Activated naive CD4-positive, alpha-beta T cell treated with anti-CD3 and anti-CD28 coated beads for 36 hours (primary cell): ENCODE results near the gene PTPRQ. TPM values are rescaled to one million over a fixed set of nuclear protein-coding genes. Genes with fewer than 3 reads are reported as not detected.

Experiments
- CTCF ChIA-PET: fragments of 350-600 bp; sonication (Branson Sonifier 250); formaldehyde crosslinking; loops from one replicate; lab custom pipeline; 2021; ENCODE audit warnings: antibody characterized with exemption; lab: Charles Lee
- DNase-seq: peaks from one replicate; pipeline ENCODE4 v3.0.0-alpha.2; 2020
- H3K27ac Mint-ChIP-seq: one replicate; pipeline ENCODE4 v1.8.0; 2021; ENCODE audit warnings: mild to moderate bottlenecking, mixed read lengths
- H3K27me3 Mint-ChIP-seq: one replicate; pipeline ENCODE4 v1.8.0; 2021; ENCODE audit warnings: low read depth, mixed read lengths
- H3K36me3 Mint-ChIP-seq: one replicate; pipeline ENCODE4 v1.8.0; 2021; ENCODE audit warnings: low read depth, mixed read lengths
- H3K4me1 Mint-ChIP-seq: one replicate; pipeline ENCODE4 v1.8.0; 2021; ENCODE audit warnings: low read depth, mixed read lengths
- H3K4me3 Mint-ChIP-seq: one replicate; pipeline ENCODE4 v1.8.0; 2021; ENCODE audit warnings: mild to moderate bottlenecking, moderate library complexity, mixed read lengths
- H3K9me3 Mint-ChIP-seq: one replicate; pipeline ENCODE4 v1.8.0; 2021; ENCODE audit warnings: mixed read lengths
- intact Hi-C: fragments of 100-400 bp; cut with micrococcal nuclease; formaldehyde crosslinking; loops from one replicate; pipeline ENCODE4 v1.15.1; 2023
- total RNA-seq, 2 experiments: library from RNA; stranded (reverse); gene quantifications; one replicate each; pipeline ENCODE4 v1.2.3, GENCODE V29; 2021

PTPRQ gene
- total RNA-seq: not detected

DNA sequence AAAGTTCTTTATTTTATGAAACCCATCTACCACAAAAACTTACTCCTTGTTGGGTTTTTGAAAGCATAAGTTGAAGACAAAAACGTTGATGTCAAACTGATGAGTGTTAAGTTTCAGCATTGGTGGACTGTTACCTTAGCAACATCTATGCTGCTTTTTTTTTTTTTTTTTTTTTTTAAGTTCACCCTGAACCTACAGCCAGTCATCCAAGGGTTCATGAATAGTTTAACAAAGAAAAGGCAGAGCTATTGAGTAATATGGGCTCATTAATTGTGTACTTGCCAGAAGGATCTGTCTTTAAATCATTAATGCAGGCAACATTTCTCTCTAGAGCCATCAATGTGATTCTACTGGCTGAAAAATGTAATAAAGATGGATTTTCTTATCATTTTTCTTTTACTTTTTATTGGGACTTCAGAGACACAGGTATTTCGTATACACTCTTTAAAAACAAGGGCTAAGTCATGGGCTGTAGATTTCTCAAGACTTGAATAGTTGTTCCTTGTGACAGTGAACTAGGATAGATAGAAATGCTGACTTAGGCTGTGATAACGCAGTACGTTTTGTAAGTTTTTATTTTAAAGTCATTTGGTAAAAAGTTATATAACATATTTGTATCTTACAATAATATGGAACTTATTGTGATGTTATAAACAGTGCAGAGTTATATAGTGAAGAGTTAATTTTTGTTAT, at the start of gene PTPRQ:
Gene PTPRQ, plus strand, starts transcription at position 262 of the 693 bp plus-strand sequence. Its CDS starts 111 bp downstream, at position 373.
- Mint-ChIP-seq H3K36me3 (no peaks in the 10 kb centered on the region), H3K27me3 (no peaks in the 10 kb centered on the region), H3K27ac (no peak within 1 kb of the TSS), H3K9me3 (no peaks in the 10 kb centered on the region), H3K4me3 (no peak within 1 kb of the TSS), H3K4me1 (no peaks in the 10 kb centered on the region)
- DNase-seq: no peak
- intact Hi-C loops: no loop called here
- CTCF ChIA-PET: no interaction called here

DNA sequence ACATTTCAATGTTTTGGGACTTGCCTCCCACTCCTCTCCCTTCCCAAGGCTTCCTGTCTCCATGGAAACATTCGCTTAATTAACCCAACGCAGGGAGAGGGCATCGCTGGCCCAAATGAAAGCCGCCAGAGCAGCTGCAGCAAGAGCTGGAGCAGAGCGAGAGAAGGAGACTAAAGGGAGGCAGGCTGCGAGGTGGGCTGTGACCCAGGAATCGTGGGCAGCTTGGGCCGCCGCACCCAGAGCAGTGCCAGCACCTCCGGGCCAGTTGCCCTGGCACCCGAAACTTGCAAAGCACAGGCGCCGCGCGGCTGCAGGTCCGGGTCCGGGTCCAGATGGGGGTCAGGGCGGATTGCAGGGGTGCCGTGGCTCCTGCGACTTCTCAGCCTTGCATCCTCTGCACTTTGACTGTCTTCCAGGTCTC, 43.5 kb upstream of the PTPRQ start:
- CTCF ChIA-PET: no interaction called here
- Mint-ChIP-seq H3K27ac (no peak overlapping the region), H3K27me3 (peaks cover 2% of the 10 kb centered on the region), H3K9me3 (no peaks in the 10 kb centered on the region), H3K4me3 (no peak overlapping the region), H3K4me1 (no peaks in the 10 kb centered on the region), H3K36me3 (no peaks in the 10 kb centered on the region)
- DNase-seq: no peak
- intact Hi-C loops: no loop called here

DNA sequence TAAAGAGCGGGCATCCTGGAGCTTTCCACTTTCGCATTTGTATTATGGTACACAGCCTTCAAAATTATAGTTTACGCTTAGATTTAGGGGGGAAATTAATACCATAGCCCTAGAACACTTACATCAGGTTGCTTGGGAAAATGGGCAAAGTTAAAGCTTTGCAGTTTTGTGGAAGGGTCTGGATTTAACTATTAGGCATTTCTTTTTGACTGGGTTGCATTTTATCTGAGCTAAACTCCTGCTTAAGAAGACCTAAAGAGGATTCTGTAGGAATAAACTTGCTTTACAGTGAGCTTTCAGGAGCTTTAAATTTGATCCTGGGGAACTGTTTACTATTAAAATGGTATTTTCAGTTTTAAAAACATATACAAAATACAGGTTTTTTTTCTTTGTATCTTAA, 42.8 kb upstream of the PTPRQ start:
- no peaks in the 10 kb centered on the region for H3K9me3 Mint-ChIP-seq
- no peak overlapping the region for H3K4me3 Mint-ChIP-seq
- CTCF ChIA-PET: no interaction called here
- peaks cover 2% of the 10 kb centered on the region for H3K27me3 Mint-ChIP-seq
- no peak for DNase-seq
- intact Hi-C loops: no loop called here
- H3K27ac Mint-ChIP-seq: no peak overlapping the region
- no peaks in the 10 kb centered on the region for H3K4me1 Mint-ChIP-seq
- H3K36me3 Mint-ChIP-seq: no peaks in the 10 kb centered on the region

DNA sequence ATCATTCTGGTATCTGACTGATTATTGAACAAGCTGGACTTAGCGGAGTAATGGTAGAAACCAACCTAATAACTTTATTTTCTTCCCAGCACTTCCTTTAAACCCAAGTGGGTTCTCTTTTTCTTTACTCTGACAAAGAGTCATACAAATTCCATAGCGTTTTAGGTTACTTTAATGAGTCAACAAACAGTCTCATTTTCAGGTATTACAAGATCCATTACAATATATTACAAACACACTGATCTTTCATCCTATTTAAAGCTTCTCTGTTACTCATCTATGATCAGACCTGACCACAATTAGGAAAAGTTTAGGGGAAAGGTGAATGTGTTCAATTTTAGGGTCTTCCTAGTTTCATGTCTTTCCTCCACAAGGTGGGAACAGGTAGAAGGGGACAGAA, 39.4 kb upstream of the PTPRQ start:
- CTCF ChIA-PET: no interaction called here
- H3K36me3 Mint-ChIP-seq: no peaks in the 10 kb centered on the region
- no peaks in the 10 kb centered on the region for H3K9me3 Mint-ChIP-seq
- H3K27me3 Mint-ChIP-seq: peaks cover 2% of the 10 kb centered on the region
- intact Hi-C loops: no loop called here
- H3K4me1 Mint-ChIP-seq: no peaks in the 10 kb centered on the region
- no peak overlapping the region for H3K4me3 Mint-ChIP-seq
- no peak for DNase-seq
- no peak overlapping the region for H3K27ac Mint-ChIP-seq

DNA sequence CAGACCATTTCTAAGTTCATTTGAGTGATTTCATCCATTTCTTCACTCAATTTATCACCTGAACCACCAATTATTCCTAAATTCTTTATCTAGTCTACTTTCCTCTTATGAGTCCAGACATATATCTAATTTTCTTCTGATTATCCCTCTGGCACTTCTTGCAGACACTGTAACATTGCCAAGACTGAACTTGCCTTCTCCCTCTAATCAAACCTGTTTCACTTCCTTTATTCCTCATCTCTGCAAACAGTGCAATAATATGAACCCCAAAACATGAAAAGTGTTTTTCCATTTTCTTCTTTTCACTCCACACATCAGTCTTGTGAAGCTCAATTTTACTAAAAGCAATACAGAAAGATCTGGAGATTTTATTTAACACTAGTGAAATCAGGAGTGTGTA, 37.8 kb upstream of the PTPRQ start:
- Mint-ChIP-seq H3K36me3 (no peaks in the 10 kb centered on the region), H3K27me3 (no peaks in the 10 kb centered on the region), H3K4me3 (no peak overlapping the region), H3K4me1 (no peaks in the 10 kb centered on the region), H3K9me3 (no peaks in the 10 kb centered on the region), H3K27ac (no peak overlapping the region)
- no peak for DNase-seq
- intact Hi-C loops: no loop called here
- CTCF ChIA-PET: no interaction called here

GRCh38 chr12:80411787-80412186, 32.2 kb upstream of the PTPRQ start:
- intact Hi-C loops: loop anchor here (1.0 to 10.0 kb wide), 5 partner anchors 352 to 1913 kb away; no protein-coding TSS in a partner anchor
- CTCF ChIA-PET: no interaction called here
- Mint-ChIP-seq H3K4me1 (no peaks in the 10 kb centered on the region), H3K27me3 (no peaks in the 10 kb centered on the region), H3K4me3 (no peak overlapping the region), H3K27ac (no peak overlapping the region), H3K36me3 (no peaks in the 10 kb centered on the region), H3K9me3 (no peaks in the 10 kb centered on the region)
- DNase-seq: no peak

DNA sequence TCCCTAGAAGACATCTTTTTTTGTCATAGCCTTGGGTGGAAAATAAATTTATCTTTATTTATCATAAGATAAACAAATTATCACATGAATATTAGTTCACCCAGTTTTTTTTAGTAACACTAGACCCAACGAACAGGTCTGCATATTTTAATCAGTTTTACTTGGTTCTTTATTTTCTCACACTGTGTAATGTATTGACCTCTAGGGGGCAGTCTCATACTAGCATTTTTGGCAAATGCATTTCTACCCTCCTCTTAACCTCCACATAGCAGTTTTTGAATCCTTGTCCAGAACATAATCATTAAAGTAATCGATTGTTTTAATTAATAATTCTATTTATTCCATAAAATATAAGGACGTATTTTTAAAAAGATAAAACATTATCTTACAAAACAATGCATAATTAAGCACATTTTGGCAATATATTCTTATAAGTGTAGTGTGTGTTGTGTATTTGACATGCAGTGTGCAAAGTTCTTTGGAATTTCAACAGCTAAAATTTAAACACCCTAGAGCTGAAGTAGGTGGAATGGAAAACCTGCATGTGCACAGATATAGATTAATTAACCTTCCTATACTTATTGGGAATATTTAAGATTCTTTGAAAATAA, 31.6 kb upstream of the PTPRQ start:
- DNase-seq: no peak
- Mint-ChIP-seq H3K36me3 (no peaks in the 10 kb centered on the region), H3K27me3 (no peaks in the 10 kb centered on the region), H3K27ac (no peak overlapping the region), H3K4me3 (no peak overlapping the region), H3K4me1 (no peaks in the 10 kb centered on the region), H3K9me3 (no peaks in the 10 kb centered on the region)
- CTCF ChIA-PET: interaction anchor here (0.6 to 0.9 kb wide), 2 partner anchors 139 to 352 kb away, joined by 3 read pairs; no protein-coding TSS in a partner anchor
- intact Hi-C loops: loop anchor here (1.0 to 10.0 kb wide), 5 partner anchors 351 to 1912 kb away; no protein-coding TSS in a partner anchor

- Mint-ChIP-seq H3K9me3 (no peaks in the 10 kb centered on the region), H3K4me1 (no peaks in the 10 kb centered on the region), H3K4me3 (no peak overlapping the region), H3K27ac (no peak overlapping the region), H3K36me3 (no peaks in the 10 kb centered on the region), H3K27me3 (no peaks in the 10 kb centered on the region)
- intact Hi-C loops: loop anchor here (2.0 to 10.0 kb wide), 4 partner anchors 715 to 1911 kb away; no protein-coding TSS in a partner anchor
- CTCF ChIA-PET: interaction anchor here (0.9 kb wide), 1 partner anchor 351 kb away, joined by 3 read pairs; no protein-coding TSS in a partner anchor
- DNase-seq: no peak
Measured at GRCh38 chr12:80413462-80413861, 30.6 kb upstream of the PTPRQ start.

DNA sequence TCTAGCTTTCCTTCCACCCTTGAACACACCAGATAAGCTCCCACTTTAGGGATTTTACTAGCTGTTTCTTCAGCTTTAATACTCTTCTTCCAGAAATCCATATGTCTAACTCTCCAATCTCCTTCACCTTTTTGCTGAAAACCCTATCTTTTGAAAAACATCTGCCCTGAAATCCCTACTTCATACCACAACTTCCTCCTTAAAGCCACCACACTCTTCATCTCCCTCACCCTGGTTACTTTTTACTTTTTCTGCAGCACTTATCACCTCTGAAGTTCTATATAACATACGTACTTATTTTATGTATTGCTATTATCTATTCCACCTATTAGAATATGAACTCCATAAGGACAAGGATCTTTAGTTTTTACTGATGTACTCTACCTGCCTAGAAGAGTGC, 28.6 kb upstream of the PTPRQ start:
- Mint-ChIP-seq H3K27me3 (no peaks in the 10 kb centered on the region), H3K9me3 (no peaks in the 10 kb centered on the region), H3K36me3 (no peaks in the 10 kb centered on the region), H3K4me3 (no peak overlapping the region), H3K4me1 (no peaks in the 10 kb centered on the region), H3K27ac (no peak overlapping the region)
- DNase-seq: no peak
- CTCF ChIA-PET: no interaction called here
- intact Hi-C loops: loop anchor here (10.0 kb wide), 1 partner anchor 1909 kb away; no protein-coding TSS in a partner anchor

- intact Hi-C loops: loop anchor here (10.0 kb wide), 1 partner anchor 1905 kb away; no protein-coding TSS in a partner anchor
- Mint-ChIP-seq H3K27me3 (no peaks in the 10 kb centered on the region), H3K4me1 (no peaks in the 10 kb centered on the region), H3K9me3 (no peaks in the 10 kb centered on the region), H3K4me3 (no peak overlapping the region), H3K27ac (no peak overlapping the region), H3K36me3 (no peaks in the 10 kb centered on the region)
- CTCF ChIA-PET: no interaction called here
- DNase-seq: no peak
Measured at GRCh38 chr12:80419644-80420043, 24.4 kb upstream of the PTPRQ start.

DNA sequence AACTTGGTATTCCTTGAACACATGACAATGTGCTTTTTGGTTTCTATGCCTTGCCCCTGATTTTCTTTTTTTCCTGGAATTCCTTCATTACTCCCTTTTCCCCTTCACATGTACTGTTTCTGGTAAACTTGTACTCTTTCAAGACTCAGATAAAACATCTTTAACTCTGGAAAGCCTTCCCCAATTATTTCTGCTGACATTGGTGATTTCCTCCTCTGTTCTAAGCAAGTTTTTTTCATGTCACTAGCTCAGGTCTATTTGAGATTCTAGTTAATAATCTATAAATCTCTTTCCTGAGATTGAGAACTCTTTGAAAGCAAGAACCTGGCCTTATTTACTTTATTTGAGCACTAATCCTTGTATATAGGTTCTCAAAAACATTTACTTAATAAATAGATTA, 24.0 kb upstream of the PTPRQ start:
- Mint-ChIP-seq H3K9me3 (no peaks in the 10 kb centered on the region), H3K36me3 (no peaks in the 10 kb centered on the region), H3K27me3 (no peaks in the 10 kb centered on the region), H3K4me1 (no peaks in the 10 kb centered on the region), H3K27ac (no peak overlapping the region), H3K4me3 (no peak overlapping the region)
- CTCF ChIA-PET: no interaction called here
- intact Hi-C loops: no loop called here
- DNase-seq: no peak

- no peaks in the 10 kb centered on the region for H3K4me1 Mint-ChIP-seq
- H3K36me3 Mint-ChIP-seq: no peaks in the 10 kb centered on the region
- no peaks in the 10 kb centered on the region for H3K27me3 Mint-ChIP-seq
- DNase-seq: no peak
- intact Hi-C loops: no loop called here
- no peak overlapping the region for H3K4me3 Mint-ChIP-seq
- H3K9me3 Mint-ChIP-seq: no peaks in the 10 kb centered on the region
- no peak overlapping the region for H3K27ac Mint-ChIP-seq
- CTCF ChIA-PET: no interaction called here
Measured at GRCh38 chr12:80422550-80422949, 21.5 kb upstream of the PTPRQ start.

DNA sequence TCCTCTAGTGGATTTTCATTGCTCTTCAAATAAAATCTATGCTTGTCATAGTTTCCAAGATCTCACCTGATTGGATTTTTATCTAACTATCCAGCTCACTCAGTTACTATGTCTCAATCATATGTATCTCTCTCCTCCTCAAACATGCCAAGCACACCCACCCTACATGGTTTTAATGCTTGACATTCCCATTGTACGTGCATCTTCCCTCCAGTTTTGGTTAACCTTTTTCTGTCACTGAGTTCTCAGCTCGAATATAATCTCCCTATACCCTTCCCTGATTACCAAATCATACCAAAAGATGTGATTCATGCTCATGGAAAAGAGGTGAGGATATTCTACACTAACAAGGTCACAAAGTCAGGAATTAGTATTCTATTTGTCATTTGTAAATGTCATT, 12.0 kb upstream of the PTPRQ start:
- Mint-ChIP-seq H3K27me3 (no peaks in the 10 kb centered on the region), H3K9me3 (no peaks in the 10 kb centered on the region), H3K27ac (no peak overlapping the region), H3K4me1 (no peaks in the 10 kb centered on the region), H3K36me3 (no peaks in the 10 kb centered on the region), H3K4me3 (no peak overlapping the region)
- CTCF ChIA-PET: no interaction called here
- DNase-seq: no peak
- intact Hi-C loops: no loop called here
